OCI-LY1 (cell line): ENCODE measurements around the gene CYREN.

Source experiments
- CTCF ChIP-seq: fragments of 200-600 bp; sonication (generic), shearing (Covaris generic); IDR thresholded peaks from 2 replicates; pipeline ENCODE4 v1.5.1; 2017; ENCODE audit warnings: mild to moderate bottlenecking, antibody characterized with exemption, low read length, moderate library complexity, mixed read lengths
- EZH2 ChIP-seq: fragments of 200-600 bp; sonication (generic), shearing (Covaris generic); IDR thresholded peaks from 2 replicates; pipeline ENCODE4 v1.8.0; 2017; ENCODE audit warnings: borderline replicate concordance, mixed run types, mild to moderate bottlenecking, antibody characterized with exemption, low read length, moderate library complexity, mixed read lengths

GRCh38 chr7:135215180-135215579 is 44.7 kb upstream of the CYREN start:
- TF ChIP-seq CTCF (no peak), EZH2 (no peak)
